ENCODE results near the gene TOGARAM2.

DNA sequence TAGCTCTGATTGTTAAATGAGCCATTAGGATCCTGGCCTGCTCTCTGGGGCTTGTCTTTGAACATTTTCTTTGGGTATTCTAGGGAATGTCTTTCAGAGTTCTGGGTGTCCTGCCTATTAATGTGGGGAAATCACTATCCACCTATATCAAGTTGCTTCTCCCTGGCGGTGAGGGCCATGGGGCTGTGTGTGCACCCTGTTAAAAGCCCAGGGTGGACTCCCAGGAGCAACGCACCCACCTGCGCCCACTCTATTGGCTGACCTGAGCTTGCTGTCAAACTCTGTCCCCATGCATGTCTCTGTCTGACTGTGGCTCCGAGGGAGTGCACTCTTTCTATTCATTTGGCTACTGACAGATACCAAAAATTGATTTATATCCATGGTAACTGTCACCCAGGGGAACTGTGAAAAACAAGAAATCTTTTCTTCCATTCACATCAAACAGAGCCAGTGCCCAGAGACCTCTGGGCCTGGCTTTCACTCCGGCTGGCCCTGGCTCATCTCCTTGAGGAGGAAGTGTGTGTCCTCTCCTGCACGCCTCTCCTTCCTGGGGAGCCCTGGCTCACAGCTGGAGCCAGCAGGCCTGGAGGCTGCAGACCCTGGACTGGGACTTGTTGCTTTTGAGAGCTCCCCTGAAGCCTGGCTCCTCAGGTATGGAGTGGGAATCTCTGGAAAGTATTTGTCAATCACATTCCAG lies 10.5 kb upstream of the TOGARAM2 start:
- TF ChIP-seq, protein P1, sequence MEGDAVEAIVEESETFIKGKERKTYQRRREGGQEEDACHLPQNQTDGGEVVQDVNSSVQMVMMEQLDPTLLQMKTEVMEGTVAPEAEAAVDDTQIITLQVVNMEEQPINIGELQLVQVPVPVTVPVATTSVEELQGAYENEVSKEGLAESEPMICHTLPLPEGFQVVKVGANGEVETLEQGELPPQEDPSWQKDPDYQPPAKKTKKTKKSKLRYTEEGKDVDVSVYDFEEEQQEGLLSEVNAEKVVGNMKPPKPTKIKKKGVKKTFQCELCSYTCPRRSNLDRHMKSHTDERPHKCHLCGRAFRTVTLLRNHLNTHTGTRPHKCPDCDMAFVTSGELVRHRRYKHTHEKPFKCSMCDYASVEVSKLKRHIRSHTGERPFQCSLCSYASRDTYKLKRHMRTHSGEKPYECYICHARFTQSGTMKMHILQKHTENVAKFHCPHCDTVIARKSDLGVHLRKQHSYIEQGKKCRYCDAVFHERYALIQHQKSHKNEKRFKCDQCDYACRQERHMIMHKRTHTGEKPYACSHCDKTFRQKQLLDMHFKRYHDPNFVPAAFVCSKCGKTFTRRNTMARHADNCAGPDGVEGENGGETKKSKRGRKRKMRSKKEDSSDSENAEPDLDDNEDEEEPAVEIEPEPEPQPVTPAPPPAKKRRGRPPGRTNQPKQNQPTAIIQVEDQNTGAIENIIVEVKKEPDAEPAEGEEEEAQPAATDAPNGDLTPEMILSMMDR (IDR thresholded peaks at IDR 0.05 in 8 of 11, conservative IDR thresholded peaks at IDR 0.05 in 3 of 11) = no peak
- TF ChIP-seq POLR2AphosphoS5 (IDR thresholded peaks at IDR 0.05) = no peak
